Vagina (tissue), 2 donors: ENCODE data around the gene SUN1.

Experiments used
- POLR2A ChIP-seq, 2 donors: fragments of 450-650 bp; IDR thresholded peaks; one replicate each; pipeline ENCODE4 v1.6.1; 2017; ENCODE audit warnings: antibody characterized with exemption in 2 of 2, mild to moderate bottlenecking in 2 of 2, moderate library complexity in 2 of 2
- TF ChIP-seq, protein P1 (sequence below), 3 experiments: fragments of 450-650 bp in 2 of 3; fragments of 200-600 bp in 1 of 3; sonication (generic) in 1 of 3; IDR thresholded peaks; one replicate each; pipeline ENCODE4 v1.5.1; 2017 to 2019; ENCODE audit warnings: antibody characterized with exemption in 3 of 3, mild to moderate bottlenecking in 2 of 3, moderate library complexity in 2 of 3

DNA sequence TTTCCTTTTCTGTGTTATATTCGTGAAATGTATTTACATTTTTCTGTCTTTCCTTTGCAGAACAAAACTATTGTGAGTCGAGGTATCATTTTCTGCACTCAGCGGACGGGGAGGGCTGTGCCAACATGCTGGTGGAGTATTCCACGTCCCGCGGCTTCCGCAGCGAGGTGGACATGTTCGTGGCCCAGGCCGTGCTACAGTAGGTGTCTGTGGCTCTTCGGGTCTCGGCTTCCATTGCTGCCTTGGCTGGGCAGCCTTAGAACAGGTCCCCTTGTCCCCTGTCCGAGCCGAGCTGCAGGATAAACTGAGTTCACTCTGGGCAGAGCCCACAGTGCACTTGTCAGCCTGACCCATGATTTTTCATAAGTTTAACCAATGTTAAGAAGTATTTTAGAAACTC lies 58.6 kb downstream of the SUN1 start:
- no peak for TF ChIP-seq POLR2A (IDR thresholded peaks at IDR 0.05)
- TF ChIP-seq, protein P1, sequence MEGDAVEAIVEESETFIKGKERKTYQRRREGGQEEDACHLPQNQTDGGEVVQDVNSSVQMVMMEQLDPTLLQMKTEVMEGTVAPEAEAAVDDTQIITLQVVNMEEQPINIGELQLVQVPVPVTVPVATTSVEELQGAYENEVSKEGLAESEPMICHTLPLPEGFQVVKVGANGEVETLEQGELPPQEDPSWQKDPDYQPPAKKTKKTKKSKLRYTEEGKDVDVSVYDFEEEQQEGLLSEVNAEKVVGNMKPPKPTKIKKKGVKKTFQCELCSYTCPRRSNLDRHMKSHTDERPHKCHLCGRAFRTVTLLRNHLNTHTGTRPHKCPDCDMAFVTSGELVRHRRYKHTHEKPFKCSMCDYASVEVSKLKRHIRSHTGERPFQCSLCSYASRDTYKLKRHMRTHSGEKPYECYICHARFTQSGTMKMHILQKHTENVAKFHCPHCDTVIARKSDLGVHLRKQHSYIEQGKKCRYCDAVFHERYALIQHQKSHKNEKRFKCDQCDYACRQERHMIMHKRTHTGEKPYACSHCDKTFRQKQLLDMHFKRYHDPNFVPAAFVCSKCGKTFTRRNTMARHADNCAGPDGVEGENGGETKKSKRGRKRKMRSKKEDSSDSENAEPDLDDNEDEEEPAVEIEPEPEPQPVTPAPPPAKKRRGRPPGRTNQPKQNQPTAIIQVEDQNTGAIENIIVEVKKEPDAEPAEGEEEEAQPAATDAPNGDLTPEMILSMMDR (IDR thresholded peaks at IDR 0.05) = no peak
